OCI-LY3 (cell line): ENCODE measurements around the gene YBX1.

Source experiments
- CTCF ChIP-seq: fragments of 200-600, 300-600 bp; sonication (generic); IDR thresholded peaks from 2 replicates; pipeline ENCODE4 v1.5.1; 2014; ENCODE audit warnings: antibody characterized with exemption, low read length, low read depth
- EZH2phosphoT487 ChIP-seq: fragments of 200-600 bp; shearing (Covaris generic); IDR thresholded peaks from 2 replicates; pipeline ENCODE4 v1.6.1; 2018; ENCODE audit warnings: antibody characterized with exemption, mixed run types, low read depth

- TF ChIP-seq CTCF (no peak), EZH2phosphoT487 (no peak)
These were observed 52.8 kb downstream of the YBX1 start for GRCh38 chr1:42735056-42735455.
